22Rv1 (cell line): ENCODE data around the gene TOPORS.
"Not testable (repeated sequence)": the region's sequence is repeated elsewhere in the genome, so short reads cannot be mapped to it uniquely, and the experiment has no call there.

Source experiments
- H3K27ac ChIP-seq: fragments of 450-650 bp; 2 replicates; pipeline ENCODE4 v1.5.1; 2017
- CTCF ChIP-seq: fragments of 450-650 bp; IDR thresholded peaks from 2 replicates; pipeline ENCODE4 v1.5.1; 2017; ENCODE audit warnings: mild to moderate bottlenecking
- ZFX ChIP-seq: fragments of 450-650 bp; IDR thresholded peaks from 2 replicates; pipeline ENCODE4 v1.6.1; 2017; ENCODE audit warnings: antibody characterized with exemption, borderline replicate concordance

The TOPORS gene

GRCh38 chr9:32558408-32558934 is 6.1 kb upstream of the TOPORS start:
- no peak overlapping the region for H3K27ac ChIP-seq
- TF ChIP-seq CTCF (no peak), ZFX (no peak)

DNA sequence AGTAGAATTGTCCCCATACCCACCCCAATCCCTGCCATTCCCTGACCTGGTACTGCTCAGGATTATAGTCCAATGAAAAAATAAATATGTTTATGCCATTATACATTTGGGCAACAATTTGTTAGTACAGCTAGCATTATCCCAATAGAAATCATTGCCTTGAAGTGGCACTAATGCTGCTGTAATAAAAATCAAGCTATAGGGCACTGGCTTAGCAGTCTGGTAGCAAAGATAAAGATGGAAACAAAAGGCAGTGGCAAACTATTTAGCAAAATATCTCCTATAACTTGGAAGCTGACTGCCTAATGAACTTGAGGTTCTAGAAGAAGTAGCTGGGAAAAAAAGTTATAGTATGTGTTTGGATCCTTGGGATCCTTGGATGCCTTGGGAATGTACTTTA is 2.2 kb upstream of the TOPORS start:
- TF ChIP-seq ZFX = no peak
- TF ChIP-seq CTCF = no peak
- H3K27ac ChIP-seq = no peak overlapping the region

- TF ChIP-seq ZFX = no peak
- no peak for TF ChIP-seq CTCF
- H3K27ac ChIP-seq = no peak overlapping the region
These were observed 1.7 kb upstream of the TOPORS start for GRCh38 chr9:32554107-32554506.

DNA sequence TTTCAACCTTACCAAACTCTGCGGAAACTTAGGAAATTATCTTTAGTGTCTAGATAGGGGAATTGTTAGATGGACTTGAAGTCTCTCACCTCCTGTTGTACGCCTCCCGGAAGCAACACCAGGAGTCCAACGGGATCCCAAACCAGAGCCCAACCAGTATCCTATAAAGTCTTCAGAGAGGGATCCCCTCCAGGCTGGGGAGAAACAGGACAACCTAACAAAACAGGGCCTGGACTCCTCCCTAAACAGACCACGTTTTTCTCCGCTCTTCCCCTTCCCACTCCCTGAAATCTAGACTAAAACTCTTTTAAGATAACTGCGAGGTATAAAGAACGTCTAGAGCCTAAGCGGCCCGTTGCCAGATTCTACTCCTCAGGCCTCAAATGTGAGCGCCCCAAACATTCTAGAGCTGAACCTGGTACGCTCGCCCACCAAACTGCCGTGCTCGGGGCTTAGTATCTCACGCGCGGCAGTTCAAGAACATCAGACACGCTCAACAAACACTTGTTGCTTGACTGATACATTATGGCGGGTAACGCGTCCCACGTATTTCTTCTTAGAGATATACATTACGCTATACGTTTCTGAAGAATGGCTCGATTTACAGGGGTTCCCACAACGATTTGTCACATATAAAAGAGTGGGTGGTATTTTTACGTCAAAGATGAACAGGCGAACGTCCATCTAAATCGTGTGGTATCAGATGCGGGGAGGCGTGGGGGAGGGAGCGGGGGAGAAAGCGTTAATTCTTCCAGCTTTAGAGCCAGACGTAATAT is 922 bp downstream of the TOPORS start:
- TF ChIP-seq CTCF (no peak), ZFX (no peak)
- H3K27ac ChIP-seq = peak overlapping the region; percentile 93

DNA sequence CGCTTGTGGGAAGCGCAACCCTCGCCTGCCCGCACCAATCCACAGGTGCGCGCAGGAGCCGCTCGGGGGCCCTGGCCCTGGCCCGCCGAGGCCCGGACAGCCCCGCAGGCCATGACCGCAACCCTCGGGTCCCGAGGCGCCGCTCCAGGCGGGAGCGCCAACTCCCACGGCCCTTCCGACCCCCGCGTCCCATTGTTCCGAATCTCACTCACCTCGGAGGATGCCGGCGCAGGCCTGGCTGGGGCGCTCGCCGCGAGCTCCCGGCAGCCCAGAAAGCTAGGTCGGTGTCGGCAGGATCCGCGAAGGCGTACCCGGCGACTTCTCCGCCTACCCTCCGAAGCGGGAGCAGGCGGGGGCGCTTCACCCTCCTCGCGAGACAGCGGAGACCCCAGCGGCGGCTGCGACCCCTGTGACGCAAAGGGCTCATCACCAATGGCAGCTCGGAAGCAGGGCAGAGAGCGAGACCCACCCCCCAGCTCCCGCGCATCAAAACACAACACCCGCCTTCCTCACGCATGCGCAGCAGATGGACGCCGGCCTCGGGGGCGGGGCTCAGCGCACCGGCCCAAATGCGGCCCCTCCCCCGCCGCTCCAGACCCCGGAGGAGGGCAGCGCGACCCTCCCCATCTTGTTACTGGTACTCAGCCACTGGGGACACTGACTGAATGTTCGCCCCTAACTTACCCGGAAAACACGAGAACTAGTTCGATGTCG is 1.7 kb downstream of the TOPORS start:
- TF ChIP-seq CTCF (peak; percentile 35; the same call in 1 of the 2 replicates), ZFX (no peak)
- peak overlapping the region; percentile 93 for H3K27ac ChIP-seq

GRCh38 chr9:32550150-32550561 is 2.2 kb downstream of the TOPORS start:
- no peak for TF ChIP-seq ZFX
- TF ChIP-seq CTCF = no peak; the same call in 1 of the 2 replicates
- peak overlapping the region; percentile 93 for H3K27ac ChIP-seq

- not testable (repeated sequence) for H3K27ac ChIP-seq
These were observed 4.2 kb downstream of the TOPORS start for GRCh38 chr9:32548213-32548612.
